CD4-positive, alpha-beta T cell treated with Interleukin-17A for 4 hours (primary cell): Measurements from ENCODE around the gene FAM89B.

Experiments
- DNase-seq: peaks from one replicate; pipeline ENCODE4 v3.0.0-alpha.2; 2020; ENCODE audit warnings: mixed read lengths

FAM89B gene

GRCh38 chr11:65558002-65558929 is 14.1 kb upstream of the FAM89B start, which contains the start of gene LTBP3:
TSS of gene LTBP3 (minus strand) at chr11:65558359. CDS start at chr11:65557959, 400 bp downstream.
- peak; percentile 68 for DNase-seq

- DNase-seq, result no peak
These were observed 13.3 kb upstream of the FAM89B start for GRCh38 chr11:65558930-65559509.

- no peak for DNase-seq
These were observed 12.8 kb upstream of the FAM89B start for GRCh38 chr11:65559535-65559934.

- no peak for DNase-seq
These were observed 12.3 kb upstream of the FAM89B start for GRCh38 chr11:65559951-65560537.

- peak; percentile 46 for DNase-seq
These were observed 11.6 kb upstream of the FAM89B start for GRCh38 chr11:65560555-65561418.

GRCh38 chr11:65562020-65562419 is 10.3 kb upstream of the FAM89B start:
- no peak for DNase-seq

- no peak for DNase-seq
These were observed 9.6 kb upstream of the FAM89B start for GRCh38 chr11:65562788-65563187.

GRCh38 chr11:65563601-65564000 is 8.7 kb upstream of the FAM89B start:
- DNase-seq, result no peak

- peak; percentile 56 for DNase-seq
These were observed 7.3 kb upstream of the FAM89B start for GRCh38 chr11:65564879-65565559.

GRCh38 chr11:65565624-65566453 is 6.5 kb upstream of the FAM89B start:
- DNase-seq, result peak; percentile 57

GRCh38 chr11:65569164-65569972 is 3.0 kb upstream of the FAM89B start:
- no peak for DNase-seq

GRCh38 chr11:65569973-65570918 is 2.1 kb upstream of the FAM89B start, which contains the start of gene ZNRD2:
TSS of gene ZNRD2 (plus strand) at chr11:65570477. CDS start at chr11:65570492, 15 bp downstream.
- DNase-seq, result peak; percentile 98

- DNase-seq, result no peak
These were observed 918 bp upstream of the FAM89B start for GRCh38 chr11:65571420-65571819.

- peak; percentile 53 for DNase-seq
These were observed 398 bp upstream of the FAM89B start for GRCh38 chr11:65571940-65572339.

GRCh38 chr11:65573391-65574079 is 1.2 kb downstream of the FAM89B start:
- no peak for DNase-seq

GRCh38 chr11:65574109-65574810 is 1.9 kb downstream of the FAM89B start:
- peak; percentile 92 for DNase-seq

- no peak for DNase-seq
These were observed 2.7 kb downstream of the FAM89B start for GRCh38 chr11:65574811-65575567.
